ENCODE measurements around the gene PTGS2.
"Not testable (repeated sequence)": the region's sequence is repeated elsewhere in the genome, so short reads cannot be mapped to it uniquely, and the experiment has no call there.

The PTGS2 gene

DNA sequence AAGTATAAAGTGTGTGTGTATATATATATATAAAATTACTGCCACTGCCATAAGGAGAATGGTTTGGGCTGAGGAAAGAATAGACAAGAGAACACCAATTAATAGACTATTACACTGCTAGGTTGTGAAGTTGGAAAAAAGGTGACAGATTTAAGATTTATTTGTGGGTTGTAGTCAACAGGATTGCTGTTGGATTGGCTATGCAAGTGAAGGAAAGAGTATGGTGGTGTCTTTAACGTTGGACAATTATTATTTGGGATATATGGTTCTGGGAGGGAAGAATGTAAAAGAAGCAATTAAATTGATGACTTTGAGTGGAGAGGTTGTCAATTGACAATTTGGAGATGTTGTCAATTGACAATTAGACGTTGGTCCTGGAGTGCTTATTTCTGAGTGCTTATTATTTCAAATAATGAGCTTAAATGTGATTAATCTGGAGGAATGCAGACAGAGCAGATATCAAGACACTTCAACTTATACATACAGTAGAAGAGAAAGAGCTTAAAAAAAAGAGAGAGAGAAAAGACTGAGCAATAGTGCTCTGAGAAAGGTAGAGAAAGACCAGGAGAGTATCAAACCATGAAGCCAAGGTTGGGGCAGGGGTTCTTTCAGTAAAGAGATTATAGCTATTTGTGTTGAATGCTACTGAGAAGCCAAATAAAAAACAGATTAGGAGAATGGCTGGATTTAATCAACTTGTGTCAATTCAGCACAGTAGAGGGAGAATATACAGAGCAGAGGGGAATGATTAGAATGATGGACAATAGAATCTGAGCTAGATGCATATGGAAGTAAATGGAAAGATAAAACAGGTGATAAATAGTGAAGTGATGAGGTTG is 9.7 kb downstream of the PTGS2 start:
- DNase-seq (ENCODE audit: low read depth): no peak

DNA sequence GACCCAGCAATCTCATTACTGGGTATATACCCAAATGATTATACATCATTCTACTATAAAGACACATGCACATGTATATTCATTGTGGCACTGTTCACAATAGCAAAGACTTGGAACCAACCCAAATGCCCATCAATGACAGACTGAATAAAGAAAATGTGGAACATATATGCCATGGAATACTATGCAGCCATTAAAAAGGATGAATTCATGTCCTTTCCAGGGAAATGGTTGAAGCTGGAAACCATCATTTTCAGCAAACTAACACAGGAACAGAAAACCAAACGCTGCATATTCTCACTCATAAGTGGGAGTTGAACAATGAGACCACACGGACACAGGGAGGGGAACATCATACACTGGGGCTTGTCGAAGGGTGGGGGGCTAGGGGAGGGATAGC is 10.4 kb downstream of the PTGS2 start:
- DNase-seq (ENCODE audit: low read depth): not testable (repeated sequence)

DNA sequence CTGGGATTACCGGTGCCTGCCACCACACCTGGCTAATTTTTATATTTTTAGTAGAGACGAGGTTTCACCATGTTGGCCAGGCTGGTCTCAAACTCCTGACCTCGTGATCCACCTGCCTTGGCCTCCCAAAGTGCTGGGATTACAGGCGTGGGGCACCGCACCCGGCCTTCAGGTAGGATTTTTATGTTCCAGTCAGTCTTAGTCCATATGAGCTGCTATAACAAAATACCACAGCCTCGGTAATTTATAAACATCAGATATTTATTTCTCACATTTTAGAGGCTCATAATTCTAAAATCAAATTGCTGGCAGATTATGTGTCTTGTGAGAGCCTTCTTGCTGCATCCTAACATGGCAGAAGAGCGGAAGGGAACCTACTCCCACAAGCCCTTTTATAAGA is 16.0 kb downstream of the PTGS2 start:
- not testable (repeated sequence) for DNase-seq (ENCODE audit: low read depth)

DNA sequence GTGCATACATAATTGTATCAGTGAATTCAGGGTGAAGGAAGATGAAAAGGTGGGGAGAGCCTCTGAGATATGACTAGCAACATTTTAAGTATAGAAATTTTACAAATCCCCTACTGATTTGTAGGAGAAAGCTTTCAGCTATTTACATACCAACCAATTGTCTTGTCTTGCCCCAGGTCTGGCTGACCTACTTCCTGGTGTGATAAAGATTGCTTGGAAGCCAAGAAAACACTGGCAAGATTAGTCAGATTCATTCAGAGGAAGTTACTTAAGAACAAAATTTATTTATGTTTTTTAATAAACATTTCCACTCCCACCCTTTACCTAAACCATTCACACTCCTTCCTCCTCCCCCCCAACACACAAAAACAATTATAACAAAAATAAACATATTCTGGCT is 17.5 kb downstream of the PTGS2 start:
- DNase-seq (ENCODE audit: low read depth): no peak

DNA sequence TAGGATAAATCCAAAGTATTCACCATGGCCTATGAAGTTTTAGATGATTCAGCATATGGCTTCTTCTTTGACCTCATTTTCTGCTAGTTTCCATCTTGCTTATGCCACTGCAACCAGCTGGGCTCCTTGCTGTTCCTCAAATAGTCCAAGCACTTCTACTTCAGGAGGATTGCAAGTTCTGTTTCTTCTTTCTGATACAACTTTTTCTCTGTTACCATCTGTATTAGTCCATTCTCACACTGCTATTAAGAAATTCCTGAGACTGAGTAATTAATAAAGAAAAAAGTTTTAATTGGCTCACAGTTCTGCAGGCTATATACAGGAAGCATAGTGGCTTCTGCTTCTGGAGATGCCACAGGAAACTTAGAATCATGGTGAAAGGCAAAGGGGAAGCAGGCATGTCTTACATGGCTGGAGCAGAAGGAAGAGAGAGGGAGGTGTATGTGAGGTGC is 20.3 kb downstream of the PTGS2 start:
- no peak for DNase-seq (ENCODE audit: low read depth)

DNA sequence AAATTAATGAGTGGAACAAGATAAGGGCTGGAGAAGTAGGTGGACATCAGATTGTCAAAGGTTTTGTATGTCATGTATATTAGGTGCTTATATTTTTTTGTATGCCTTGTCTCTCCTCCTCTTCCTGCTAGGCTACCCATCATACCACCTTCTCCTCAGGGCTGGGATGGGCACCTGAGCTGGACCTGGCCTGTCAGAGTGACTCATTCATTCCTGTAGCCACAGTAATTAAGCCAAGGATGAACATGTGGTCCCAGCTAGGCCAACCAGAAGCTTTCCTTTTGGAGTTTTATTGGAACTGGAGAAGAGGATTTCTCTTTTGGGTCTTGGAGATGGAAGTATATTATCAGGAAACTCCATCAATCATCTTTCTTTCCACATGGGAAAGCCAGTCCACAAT is 21.2 kb downstream of the PTGS2 start:
- DNase-seq (ENCODE audit: low read depth): no peak

DNA sequence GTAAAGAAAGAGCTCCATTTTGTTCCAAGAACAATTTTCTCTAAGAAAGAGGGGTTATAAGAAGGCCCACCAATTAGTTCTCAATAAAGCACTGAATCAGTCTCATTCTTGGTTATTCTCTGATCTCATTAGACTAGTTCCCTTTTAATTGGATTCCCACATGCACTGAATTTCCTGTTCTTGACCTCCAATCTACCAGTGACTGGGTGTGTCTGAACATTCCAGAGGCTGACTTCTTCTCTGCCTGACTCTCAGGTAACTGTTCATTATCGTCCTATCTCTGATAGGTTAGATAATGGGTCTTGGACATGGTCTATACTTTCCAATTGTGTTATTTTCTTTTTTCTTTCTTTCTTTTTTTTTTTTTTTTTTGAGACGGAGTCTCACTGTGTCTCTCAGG is 22.7 kb downstream of the PTGS2 start:
- no peak for DNase-seq (ENCODE audit: low read depth)

DNA sequence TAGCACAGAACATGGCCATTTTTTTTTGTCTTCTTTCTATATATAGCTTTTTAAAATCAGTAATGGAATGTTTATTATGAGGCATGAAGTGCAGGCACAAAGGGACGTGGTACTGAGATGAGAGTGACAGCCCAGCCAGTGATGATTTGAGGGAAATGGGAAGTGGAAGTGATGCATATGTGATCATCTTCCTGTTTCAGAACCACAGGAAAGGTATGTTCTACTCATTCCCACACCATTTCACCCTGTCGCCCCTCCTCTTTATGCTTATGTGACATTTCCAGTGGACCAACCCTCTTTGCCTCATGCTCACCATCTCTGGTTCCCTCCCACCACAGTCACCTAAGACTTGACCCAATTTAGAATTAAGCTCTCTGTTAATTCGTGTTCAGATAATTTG is 24.3 kb downstream of the PTGS2 start:
- DNase-seq (ENCODE audit: low read depth): no peak

DNA sequence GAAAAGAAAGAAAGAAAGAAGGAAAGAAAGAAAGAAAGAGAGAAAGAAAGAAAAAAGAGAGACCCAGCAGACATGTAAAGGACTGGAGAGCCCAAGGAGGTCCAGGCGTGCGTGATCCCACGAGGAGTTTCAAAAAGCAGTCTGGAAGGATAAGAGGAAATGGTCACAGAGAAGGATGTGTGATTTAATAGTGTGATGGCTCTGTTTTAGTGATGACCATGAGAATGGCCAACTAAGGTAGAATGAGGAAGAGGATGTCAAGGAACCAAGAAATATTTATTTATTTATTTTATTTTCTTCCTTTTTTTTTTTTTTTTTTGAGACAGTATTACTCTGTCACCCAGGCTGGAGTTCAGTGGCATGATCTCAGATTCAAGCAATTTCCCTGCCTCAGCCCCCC is 25.5 kb downstream of the PTGS2 start:
- no peak for DNase-seq (ENCODE audit: low read depth)

DNA sequence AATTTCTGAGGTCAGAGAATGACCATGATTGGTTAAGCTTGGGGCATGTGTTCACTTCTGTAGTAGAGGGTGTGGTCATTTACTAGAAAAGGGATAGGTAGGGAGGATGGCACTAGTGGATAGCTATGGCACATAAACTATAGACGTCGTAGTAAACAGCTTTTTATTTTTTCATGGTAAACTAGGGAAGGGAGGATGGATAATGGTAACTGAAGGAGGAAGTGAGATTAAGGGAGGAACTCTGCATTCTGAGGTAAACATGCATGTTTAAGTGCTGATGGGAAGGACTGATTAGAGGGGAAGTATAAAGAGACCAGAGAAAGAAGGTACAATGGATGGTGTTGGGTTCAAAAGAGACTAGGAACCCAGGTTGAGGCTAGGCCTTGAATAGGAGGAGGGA is 26.9 kb downstream of the PTGS2 start:
- DNase-seq (ENCODE audit: low read depth): no peak

DNA sequence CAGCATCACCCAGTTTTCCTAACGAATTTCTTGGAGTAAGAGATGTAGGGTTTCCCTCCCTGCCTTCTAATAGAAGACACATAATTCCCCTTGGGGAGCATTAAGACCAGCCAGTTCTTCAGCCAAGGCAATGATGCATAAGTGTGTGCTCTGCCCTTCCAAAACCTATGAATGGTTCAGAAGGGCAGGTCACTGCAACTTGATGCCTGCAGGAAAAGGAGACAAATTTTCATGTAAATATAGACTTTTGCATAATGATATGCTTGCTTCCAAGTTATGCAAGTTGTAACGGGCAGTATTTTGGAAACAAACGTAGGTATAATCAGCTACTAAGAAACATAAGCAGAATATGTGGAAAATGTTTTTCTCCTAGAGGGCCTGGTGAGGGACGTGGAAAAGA is 31.6 kb downstream of the PTGS2 start:
- no peak for DNase-seq (ENCODE audit: low read depth)

DNA sequence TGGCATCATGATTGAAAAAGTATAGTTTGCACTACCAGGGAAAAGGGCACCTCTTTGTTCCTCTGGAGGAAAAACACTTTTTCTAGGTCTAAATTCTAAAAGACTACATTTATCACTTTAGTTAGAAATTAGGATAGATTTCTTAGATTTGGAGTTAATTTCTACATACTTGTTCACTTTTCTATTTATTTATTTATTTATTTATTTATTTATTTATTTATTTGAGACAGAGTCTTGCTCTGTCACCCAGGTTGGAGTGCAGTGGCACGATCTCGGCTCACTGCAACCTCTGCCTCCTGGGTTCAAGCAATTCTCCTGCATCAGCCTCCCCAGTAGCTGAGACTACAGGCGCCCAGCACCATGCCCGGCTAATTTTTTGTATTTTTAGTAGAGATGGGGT is 32.2 kb downstream of the PTGS2 start:
- DNase-seq (ENCODE audit: low read depth): not testable (repeated sequence)

DNA sequence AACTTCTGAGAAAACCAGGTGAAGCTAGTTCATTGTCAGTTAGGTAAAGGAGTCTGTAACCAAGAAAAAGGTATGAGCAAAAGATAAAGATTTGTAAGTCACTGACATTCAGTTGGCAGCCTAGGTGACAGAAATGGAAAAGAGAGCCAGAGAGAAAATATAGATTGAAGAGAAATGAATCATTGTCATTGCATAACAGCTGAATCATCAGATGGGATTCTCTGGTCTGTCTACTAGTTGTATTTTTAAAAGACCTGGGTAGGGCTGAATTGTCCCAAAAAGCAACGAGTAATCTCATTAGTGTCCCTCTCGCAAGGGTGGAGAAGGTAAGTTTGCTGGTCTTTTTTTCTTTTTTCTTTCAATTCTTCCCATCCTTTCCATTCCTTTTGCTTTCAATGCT is 36.6 kb downstream of the PTGS2 start:
- no peak for DNase-seq (ENCODE audit: low read depth)

DNA sequence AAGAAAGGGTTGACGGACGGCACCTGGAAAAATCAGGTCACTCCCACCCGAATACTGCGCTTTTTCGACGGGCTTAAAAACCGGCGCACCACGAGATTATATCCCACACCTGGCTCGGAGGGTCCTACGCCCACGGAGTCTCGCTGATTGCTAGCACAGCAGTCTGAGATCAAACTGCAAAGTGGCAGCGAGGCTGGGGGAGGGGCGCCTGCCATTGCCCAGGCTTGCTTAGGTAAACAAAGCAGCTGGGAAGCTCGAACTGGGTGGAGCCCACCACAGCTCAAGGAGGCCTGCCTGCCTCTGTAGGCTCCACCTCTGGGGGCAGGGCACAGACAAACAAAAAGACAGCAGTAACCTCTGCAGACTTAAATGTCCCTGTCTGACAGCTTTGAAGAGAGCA is 42.7 kb downstream of the PTGS2 start:
- DNase-seq (ENCODE audit: low read depth): not testable (repeated sequence)

DNA sequence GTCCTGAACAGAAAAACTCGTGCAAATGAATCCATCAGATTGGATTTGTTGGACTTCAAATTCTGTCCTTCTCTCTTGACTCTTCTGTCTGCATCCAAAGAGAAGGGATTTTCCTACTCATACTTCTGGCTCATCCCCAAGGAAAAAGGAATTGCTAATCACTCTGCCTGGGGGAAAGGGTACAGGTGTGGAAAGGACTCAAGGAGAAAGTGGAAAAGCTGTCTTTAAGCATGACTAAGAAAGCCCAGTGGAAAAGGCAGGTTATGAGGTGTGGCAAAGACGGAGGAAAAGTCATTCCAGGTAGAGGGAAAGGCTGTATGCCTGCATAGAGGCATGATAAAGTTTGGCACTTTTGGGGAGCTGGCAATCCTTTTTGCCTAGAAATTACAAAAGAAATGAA is 43.4 kb downstream of the PTGS2 start:
- no peak for DNase-seq (ENCODE audit: low read depth)

DNA sequence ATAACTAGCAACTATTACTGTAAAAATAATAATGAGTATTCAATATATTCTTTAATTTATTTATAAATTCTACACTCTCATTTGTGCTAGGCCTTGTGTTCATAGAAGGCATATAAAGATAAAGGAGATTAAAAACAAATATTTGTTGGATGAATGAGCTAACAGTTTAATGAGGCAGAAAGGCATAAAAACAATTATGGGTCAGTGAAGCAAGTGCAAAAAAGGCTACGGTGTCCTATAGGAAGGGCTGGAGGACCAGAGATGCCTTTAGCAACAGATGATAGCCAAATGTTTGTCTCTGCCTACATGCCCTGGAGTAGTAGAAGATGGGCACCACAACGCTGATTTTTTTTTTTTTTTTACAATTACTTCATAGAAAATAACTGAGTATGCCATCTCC is 45.7 kb downstream of the PTGS2 start:
- DNase-seq (ENCODE audit: low read depth): no peak

DNA sequence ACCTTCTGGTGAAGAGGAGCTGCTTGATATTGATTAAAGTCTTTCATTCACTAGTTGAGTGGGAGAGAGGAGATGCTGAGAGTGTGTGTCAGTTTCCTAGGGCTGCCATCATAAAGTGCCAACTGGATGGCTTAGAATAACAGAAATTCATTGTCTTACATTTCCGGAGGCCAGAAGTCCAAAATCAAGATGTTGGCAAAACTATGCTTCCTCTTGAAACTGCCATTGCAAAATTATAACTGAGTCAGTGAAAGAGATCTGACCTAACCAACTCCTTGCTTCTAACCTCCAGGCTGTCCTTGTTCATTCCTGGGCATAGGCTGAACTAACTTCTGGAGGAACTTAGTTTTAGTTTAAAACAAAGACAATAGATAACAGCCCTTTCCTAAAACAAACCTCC is 47.1 kb downstream of the PTGS2 start:
- DNase-seq (ENCODE audit: low read depth): no peak

DNA sequence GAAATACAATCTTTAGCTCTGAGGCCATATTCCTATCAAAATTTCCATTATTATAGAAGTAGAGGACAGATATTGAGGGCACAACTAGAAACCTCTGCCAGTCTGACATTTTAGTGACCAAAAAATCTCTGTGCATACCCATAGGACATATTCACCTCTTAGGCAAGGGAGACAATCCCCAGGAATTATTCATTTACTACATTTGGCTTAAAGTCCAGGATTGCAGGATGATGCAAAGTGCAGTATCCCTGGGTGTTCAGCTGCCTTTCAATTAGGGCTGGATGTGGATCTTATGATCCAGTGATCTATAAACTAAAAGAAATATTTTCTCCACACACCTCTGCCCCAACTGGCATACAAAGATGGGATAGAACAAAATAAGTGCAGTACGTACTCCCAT is 50.9 kb downstream of the PTGS2 start:
- no peak for DNase-seq (ENCODE audit: low read depth)

DNA sequence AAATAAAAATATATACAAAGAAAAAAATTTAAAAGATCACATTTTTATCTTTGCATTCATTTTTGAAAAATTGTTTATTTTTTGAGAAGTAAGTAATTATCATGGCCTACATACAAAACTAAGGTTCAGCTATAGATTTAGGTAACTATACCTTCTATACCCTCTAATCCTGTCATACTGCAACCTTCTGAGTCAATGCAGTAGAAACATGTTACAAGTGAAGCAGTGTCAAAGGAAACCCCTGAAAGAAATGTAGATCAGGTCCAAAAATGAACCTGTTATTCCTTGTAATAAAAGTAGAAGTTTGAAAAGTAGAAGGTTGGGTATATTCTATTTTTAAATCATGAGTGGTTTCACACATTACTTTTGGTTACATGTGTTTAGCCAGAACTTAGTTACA is 51.3 kb downstream of the PTGS2 start:
- DNase-seq (ENCODE audit: low read depth): no peak

DNA sequence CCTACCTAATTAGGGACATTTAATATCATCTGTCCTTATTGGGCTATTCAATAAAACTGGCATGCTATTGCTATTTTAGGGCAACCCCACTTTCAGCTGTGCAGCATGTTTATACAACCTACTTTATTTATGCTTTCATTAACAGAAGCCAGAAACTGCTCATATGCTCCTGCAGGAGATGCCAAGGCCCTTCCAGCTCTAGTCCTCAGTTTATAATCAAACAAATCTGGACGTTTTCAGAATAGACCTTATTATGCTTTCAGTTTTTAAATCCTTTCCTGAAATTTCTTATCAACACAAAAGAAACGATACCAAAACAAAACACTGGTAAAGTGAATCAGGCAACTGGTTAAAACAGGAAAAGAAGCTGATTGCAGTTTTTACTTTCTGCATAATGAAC is 53.2 kb downstream of the PTGS2 start:
- no peak for DNase-seq (ENCODE audit: low read depth)

DNA sequence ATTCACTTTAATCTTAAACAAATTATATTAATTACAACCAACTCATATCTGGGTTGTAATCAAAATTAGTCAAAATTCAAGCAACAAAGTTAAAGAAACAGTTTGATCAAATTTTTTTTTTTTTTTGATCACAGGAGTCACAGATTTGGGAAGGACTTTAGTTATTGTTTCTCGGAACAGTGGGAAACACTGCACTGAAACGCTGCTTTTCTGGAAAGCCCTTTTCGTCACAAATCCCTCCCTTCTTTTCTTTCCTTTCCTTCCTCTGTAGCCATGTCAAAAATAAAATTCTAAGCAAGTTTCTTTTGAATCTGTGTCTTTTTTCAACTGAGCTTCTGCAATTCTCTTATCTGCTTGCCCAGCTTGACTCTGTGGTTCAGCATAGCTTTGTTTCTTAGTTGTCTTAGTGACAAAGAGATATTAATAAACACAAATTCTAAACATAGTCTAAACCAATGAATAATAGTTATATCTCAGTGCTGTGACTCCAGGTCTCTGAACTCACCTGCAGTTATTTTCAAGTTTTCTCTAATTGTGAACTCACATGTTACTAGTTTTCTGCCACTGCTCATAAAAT is 53.8 kb downstream of the PTGS2 start:
- no peak for DNase-seq (ENCODE audit: low read depth)

DNA sequence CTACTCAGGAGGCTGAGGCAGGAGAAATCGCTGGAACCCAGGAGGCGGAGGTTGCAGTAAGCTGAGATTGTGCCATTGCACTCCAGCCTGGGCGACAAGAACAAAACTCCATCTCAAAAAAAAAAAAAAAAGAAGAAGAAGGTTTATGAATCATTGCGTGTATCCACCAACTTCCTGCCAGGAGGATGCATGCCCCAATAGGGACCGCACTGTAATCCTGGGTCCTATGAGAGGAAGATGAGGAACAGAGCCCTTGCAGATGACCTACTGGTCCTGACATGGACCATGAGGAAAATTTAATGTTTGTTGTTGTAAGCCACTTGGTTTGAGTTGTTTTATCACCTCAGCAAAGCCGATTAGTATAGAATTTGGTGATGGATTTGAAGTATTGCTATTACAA is 56.7 kb downstream of the PTGS2 start:
- no peak for DNase-seq (ENCODE audit: low read depth)
